GM19238 (cell line): ENCODE results near the gene ANTKMT.
"Not testable (repeated sequence)": the region's sequence is repeated elsewhere in the genome, so short reads cannot be mapped to it uniquely, and the experiment has no call there.

ENCODE experiments used
- DNase-seq: peaks from one replicate; pipeline ENCODE4 v3.0.0; 2011; ENCODE audit warnings: low spot score; ENCODE audit not compliant: insufficient read length

ANTKMT gene

DNA sequence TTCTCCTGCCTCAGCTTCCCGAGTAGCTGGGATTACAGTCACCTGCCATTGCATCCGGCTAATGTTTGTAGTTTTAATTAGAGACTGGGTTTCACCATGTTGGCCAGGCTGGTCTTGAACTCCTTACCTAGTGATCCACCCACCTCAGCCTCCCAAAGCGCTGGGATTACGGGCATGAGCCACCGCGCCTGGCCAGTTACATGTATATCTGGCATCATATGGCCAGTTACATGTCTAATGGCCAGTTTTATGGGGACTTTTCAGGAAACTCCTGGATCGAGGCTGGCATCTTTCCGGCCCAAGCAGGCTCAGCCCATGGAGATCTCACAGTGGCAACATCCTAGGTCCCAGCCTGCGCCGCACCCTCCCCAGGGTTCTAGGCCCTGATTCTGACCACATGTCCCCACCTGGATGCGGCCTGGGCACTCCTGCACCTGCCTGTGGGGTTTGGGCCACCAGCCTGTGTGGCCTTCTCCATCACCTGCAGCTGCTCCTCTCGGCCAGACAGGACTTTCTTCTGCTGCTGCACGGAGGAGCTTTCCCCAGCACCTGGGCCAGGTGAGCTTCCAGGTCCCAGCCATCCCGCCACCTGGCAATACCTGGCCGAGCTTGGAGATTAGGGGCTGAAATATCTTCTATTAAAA is 21.2 kb downstream of the ANTKMT start:
- no peak for DNase-seq

DNA sequence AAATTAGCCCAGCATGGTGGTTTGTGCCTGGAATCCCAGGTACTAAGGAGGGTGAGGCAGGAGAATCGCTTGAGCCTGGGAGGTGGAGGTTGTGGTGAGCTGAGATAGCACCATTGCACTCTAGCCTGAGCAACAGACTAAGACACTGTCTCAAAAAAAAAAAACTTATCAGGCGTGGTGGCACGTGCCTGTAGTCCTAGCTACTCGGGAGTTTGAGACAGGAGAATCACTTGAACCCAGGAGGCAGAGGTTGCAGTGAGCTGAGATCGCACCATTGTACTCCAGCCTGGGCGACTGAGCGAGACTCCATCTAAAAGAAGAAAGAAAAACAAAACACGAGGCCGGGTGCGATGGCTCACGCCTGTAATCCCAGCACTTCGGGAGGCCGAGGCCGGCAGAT is 21.9 kb downstream of the ANTKMT start:
- not testable (repeated sequence) for DNase-seq

DNA sequence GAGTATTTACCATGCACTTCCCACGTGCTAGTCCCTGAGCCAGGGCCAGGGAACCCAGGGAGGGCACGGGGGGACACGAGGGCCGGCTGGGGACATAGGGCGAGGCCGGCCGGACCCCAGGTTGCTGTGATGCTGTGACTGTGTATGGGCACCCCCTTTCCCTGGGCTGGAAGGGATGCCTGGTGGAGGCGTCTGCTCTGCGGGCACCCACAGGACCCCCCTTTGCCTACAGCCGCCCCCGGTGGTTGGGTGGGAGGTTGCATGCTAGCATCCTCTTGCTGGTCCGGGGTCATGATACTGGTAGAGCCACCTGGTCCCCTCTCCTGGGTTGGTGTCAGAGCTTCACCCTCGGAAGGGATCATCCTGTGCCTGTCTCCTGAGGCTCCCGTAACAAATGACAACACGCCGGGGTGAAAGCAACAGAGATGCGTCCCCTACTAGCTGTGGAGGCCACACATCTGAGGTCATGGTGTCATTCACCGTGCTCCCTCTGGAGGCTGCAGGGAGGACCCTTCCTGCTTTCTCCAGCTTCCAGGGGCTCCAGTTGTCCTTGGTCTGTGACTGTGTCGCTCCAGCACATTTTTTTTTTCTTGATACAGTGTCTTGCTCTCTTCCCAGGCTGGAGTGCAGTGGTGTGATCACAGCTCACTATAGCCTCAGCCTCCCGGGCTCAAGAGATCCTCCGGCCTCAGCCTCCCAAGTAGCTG is 23.0 kb downstream of the ANTKMT start:
- no peak for DNase-seq

DNA sequence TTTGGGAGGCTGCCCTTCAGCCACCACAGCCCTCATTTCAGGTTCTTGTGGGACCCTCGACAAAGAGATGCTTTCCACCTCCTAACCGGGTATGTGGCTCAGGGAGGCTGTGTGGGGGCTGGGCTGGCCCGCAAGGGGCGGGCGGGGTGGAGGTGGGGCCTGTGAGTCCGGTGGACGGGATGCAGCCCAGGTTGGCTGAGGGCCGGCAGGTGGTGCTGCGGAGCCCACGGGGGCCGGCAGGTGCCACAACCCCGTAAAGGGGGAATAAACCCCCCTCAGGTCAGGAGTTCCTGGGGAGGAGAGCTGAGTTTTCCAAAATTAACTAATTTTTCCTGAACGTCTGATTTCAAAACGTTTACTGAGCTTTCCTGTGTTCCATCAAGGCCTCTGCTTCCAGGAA is 24.8 kb downstream of the ANTKMT start:
- no peak for DNase-seq

DNA sequence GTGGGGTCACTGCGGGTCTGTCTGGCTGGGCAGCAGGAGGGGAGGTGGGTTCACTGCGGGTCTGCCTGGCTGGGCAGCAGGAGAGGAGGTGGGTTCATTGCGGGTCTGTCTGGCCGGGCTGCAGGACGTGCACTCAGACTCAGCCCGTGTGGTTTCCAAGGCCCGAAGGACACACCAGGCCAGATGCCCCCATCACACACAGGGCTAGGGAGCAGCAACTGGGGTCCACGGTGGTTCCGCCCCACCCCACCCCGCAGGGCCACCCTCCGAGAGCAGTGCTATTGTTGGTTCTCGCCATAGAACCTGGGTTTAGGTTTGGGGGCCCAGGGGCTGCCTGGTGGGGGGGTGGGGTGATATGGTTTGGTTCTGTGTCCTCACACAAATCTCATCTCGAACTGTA is 25.7 kb downstream of the ANTKMT start:
- no peak for DNase-seq

DNA sequence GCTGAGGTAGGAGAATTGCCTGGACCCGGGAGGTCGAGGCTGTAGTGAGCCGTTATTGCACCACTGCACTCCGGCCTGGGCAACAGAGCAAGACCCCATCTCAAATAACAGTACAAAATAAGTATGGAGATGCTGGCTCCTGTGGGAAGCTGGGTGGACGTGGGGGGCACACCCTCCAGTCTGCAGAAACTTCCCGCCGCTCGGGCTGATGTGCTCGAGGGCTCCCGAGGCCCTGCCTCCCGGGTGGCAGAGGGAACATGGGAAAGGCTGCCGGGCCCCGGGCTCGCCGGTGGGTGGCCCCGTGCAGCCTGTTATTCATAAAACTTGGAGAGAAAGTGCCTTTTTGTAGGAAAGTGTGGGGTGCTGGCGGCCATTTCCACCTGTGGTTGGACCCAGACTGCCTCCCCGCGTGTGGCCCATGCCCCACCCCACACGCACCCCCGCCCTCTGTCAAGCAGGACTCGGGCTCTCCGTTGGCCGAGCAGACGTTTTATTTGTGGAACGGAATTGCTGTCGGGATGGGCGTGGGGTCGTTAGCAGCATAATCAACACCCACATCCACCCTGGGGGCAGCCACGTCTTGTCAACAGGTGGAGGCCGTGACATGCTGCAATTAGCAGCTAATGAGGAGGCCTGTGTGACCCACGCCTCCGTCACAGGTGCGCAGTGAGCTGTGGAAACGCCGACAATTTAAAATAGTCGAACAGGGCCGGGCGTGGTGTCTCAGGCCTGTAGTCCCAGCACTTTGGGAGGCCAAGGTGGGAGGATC is 27.2 kb downstream of the ANTKMT start:
- no peak for DNase-seq

DNA sequence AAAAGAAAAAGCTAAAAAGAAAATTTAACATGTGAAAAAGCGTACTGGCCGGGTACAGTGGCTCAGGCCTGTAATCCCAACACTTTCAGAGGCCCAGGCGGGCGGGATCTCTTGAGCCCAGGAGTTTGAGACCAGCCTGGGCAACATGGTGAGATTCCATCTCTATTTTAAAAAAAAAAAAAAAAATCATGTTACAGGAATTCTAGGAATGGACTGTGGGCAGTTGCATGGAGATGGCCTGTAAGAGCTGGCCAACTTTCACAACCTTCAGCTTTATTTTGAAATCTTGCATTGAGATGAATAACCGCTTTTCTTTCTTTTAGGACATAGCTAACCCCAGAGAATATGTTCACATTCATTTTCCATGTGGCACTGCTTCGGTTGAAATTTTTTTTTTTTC is 28.1 kb downstream of the ANTKMT start:
- no peak for DNase-seq

DNA sequence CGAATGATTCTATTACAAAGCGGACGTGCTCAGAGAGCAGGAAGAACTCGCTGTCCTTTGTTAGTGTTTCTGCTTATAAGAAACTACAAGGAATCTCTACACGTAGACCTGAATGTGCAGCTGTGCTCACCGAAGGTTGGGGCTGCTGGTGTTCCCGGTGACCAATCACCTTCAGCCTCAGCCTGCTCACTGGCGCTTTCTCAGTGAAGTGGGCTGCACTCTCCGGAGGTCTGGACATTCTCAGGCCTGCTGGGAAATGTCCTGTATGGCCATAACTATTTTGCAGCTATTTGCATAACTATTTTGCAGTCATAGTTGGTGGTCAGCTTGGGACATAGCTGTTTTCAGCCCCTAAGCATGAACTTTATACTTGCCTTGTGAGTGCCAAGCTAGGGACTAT is 29.5 kb downstream of the ANTKMT start:
- no peak for DNase-seq

DNA sequence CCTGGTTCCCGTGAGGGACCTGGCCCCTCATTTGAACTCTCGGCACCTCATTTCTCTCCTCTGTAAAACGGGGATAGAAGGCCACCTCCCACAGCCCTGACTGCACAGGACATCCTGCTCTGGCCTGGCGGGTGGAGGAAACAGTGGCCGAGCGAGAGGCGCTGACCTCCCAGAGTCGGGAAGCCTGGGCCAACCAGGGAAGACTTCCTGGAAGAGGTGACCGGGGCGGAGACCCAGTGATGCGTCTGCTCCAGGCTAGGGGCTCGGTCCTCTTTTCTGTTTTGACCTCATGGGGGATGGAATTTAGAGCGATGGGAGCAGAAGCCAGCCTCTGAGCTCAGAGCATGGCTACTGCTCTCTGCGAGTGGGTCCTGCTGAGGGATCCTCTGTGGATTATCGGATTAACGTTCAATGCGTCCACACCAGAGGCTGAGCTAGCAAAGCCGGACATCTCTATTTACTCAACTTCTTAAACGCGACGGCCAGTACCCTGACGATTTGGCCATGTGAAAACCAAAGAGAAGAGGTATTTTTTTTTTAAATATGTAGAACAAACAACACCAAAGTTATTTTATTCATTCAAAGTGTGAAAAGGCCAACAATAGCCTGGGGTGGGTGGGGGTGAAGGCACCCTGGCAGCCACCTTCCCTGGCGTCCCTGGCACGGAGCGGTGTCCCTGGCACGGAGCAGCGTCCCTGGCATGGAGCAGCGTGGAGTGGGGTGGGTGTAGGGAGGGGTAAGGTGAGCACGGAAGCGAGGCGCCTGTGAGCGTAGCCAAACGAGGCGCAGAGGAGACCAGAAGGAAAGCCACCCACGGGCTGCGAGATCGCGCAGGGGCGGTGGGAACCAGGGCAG is 30.4 kb downstream of the ANTKMT start:
- no peak for DNase-seq

DNA sequence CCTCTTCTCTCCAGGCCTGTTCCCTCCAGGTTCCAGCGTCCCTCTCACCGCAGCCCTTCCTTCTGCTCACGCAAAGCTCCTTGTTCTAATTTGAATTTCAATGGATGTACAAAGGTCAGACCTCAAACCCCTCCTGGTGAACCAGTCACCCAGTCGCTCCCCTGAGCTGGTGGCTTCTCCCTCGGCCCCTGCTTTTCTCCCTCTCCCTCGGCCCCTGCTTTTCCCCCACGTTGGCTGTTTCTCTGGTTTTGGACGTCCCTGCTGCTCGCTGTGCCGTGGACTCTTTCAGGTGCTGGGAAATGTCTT is 31.0 kb downstream of the ANTKMT start:
- no peak for DNase-seq

DNA sequence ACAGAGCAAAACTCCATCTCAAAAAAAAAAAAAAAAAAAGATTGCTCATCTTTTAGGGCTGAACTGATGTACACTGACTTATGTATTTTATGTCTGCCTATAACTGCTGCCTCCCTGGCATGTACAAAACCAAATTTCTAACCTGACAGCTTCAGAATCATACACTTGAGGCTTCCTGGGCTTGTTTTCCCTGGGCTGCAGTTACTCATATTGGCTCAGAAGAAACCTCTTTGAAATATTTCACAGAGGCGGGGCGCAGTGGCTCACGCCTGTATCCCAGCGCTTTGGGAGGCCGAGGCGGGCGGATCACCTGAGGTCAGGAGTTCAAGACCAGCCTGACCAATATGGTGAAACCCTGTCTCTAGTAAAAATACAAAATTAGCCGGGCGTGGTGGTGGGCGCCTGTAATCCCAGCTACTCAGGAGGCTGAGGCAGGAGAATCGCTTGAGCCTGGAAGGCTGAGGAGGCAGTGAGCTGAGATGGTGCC is 33.2 kb downstream of the ANTKMT start:
- DNase-seq = not testable (repeated sequence)

DNA sequence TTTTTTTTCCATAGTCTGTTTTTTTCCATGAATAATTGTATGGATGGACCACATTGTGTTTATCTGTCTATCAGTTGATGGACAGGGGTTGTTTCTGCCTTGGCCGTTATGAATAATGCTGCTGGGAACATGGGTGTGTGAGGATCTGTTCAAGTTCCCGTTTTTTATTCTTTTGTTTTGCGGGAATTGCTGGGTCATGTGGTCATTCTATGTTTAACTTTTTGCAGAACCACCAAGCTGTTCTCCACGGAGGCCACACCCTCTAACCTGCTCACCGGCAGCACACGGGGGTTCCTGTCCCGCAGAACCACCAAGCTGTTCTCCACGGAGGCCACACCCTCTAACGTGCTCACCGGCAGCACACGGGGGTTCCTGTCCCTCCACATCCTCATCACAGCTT is 33.7 kb downstream of the ANTKMT start:
- no peak for DNase-seq

DNA sequence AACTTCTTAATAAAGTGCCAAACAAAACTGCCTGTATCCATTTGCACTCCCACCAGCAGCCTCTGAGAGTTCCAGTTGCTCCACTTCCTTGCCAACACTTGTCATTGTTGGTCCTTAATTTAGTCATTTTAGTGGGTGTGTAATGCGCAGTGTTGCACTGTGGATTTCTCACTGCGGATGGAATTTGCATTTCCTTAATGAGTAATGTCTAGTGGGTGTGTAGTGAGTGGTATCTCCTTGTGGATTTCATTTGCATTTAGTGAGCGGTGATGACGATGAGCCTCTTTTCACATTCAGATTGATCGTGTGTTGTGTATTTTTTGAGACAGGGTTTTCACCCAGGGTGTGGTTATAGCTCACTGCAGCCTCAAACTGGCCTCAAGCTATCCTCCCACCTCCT is 35.5 kb downstream of the ANTKMT start:
- no peak for DNase-seq

DNA sequence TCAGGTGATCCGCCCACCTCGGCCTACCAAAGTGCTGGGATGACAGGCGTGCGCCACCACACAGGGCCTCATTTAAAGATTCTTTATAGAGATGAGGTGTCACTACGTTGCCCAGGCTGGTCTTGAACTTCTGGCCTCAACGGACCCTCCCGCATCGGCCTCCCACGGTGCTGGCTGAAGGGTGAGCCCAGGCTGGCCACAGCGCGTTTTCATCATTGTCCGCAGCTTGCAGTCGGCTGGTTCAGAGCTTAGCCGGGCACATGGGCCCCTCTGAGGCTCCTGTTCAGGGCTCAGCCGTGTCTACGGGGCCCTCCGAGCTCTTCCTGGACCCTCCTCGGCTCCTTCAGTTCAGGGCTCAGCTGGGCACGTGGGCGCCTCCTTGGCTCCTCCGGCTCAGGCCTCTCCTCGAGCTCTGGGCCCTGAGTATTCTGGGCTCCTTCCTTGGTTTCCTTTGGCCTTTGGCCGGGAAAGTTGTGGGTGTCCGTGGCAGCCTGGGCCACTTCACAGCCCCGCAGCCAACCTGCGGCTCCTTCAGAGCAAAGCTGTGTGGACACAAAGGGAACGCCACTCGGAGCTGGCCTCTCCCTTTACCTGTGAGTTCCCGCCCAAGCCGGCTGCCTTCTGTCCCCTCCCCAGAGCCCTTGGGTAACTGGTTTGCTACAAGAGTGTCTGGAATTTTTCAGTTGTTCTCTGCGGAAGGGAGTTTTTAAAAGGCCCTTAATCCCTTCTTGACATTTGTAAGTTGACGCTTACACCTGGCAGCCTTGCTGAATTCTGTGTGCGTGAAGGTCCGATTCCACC is 38.4 kb downstream of the ANTKMT start:
- no peak for DNase-seq

DNA sequence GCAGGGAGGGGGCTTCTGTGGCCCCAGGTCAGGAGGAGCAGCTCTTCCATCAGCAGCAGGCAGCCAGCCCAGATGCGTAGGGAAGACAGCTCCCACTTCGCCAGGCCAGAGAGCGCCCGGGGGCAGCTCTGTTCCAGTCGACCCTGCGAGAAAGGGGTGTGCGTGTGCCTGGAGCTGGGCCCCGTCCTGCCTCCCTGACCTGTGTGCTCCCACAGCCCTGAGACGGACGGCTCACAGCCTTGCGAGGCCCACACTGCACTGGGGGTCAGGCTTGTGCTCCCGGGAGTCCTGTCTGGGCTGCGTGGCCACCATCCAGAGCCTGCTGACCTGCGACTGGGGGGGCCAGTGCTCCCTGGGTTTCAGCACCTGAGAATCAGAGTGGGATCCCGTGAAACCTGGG is 39.1 kb downstream of the ANTKMT start:
- no peak for DNase-seq

DNA sequence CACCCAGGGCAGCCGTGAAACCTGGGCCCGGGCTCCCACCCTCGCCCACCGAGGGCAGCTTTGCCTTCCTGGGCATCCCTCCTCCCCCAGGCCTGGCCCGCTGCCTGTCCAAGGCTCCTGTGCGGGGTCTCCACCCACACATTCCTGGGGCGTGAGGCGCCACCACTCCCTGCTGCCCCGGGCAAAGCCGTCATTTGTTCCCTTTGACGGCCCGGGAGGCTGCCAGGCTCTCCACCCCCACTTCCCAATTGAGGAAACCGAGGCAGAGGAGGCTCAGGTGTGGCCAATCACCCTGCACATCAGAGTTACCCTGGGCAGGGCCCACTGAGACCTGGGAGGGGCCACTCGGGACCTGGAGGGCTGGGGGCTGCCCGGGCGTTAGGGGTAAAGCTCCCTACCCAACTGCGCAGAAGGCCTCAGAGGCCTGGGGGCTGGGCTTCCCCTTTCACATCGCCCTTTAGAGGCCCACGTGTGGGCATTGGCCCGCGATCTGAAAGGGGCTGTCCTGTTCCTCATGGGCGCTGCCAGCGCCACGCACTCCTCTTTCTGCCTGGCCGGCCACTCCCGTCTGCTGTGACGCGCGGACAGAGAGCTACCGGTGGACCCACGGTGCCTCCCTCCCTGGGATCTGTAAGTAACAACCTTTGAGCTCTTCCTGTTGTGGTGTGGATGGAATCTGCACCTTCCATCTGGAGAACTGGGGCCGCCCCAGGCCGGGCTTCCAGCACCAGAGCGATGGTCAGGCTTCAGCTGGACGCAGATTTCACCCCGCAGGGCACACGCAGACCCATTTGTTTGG is 39.8 kb downstream of the ANTKMT start, which contains the start of gene MSLN:
Gene MSLN, plus strand, starts transcription at position 190 of the 799 bp plus-strand sequence. CDS start 1,947 bp downstream, outside the sequence.
- no peak for DNase-seq

DNA sequence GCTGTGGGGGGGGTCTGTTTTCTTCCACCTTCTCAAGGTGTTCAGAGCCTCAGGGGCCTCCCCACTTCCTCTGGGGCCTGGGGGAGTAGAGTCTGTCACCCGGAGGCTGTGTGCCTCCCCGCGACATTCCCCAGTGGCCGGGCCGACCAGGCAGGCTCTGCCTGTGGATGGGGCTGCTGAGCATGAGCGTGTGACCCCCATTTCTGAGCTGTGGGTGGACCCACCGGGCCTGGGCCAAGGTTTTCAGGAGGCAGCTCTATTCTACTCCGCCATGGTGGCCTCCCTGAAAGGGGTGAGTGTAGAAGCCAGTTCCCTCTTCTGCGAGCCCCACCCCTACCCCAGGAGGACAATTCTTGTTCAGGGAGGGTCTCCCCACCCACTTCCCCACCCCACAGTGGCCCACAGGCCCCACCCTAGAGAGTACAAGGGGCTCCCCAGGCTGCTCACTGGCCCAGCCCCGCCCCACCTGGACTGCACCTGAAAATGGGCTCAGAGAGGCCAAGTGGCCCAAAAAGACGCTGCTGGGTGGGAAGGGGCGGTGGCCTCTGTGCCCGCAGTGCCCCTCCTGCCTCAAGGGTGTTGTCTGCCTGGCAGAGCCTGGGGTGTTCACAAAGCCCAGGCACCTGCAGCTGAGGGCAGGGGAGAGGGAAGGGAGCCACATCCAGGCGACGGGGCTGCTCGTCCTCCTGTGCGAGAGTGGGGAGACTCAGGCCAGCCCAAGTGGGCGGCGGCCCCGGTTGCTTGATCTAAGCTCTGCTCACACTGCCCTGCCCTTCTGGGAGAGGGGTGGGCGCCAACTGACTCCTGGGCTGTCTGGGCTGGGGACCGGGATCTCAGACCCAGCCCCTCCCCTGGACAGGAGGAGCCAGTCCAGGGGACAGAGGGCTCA is 40.9 kb downstream of the ANTKMT start:
- no peak for DNase-seq

DNA sequence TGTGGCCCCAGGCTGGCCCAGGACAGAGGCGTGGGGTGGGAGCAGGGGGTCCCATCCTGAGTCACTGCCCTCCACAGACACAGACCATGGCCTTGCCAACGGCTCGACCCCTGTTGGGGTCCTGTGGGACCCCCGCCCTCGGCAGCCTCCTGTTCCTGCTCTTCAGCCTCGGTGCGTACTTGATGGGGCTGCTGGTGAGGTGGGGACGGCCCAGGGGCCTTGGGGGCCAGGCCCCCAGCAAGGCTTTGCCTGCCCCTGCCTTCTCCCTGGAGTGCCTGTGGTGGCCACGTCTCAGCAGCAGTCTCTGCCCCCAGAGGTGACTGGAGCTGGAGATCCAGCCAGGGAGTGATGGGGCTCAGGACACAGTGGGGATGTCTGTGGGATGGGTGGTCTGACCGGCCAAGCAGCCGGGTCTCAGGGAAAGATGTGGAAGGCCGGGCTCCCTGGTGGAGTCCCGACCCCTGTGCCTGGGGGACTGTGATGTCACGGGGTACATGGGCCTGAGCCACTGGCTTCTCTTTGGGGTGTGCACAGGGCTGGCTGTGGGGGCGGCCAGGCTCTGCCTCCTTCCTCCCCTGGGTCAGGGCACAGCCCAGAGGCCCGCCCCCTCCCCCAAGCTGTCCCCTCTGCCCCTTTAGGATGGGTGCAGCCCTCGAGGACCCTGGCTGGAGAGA is 41.8 kb downstream of the ANTKMT start:
- no peak for DNase-seq
